Measurements from ENCODE around the gene DOK5. TPM values are rescaled to one million over a fixed set of nuclear protein-coding genes. Genes with fewer than 3 reads are reported as not detected.

The DOK5 gene
- not detected in 2 replicates for total RNA-seq (2011; cell fraction: chromatin; rRNA removed; ENCODE audit: low replicate concordance)
- not detected in 2 replicates for total RNA-seq (2011; cell fraction: nucleolus; rRNA removed)
- not detected in 2 replicates for total RNA-seq (2011; cell fraction: nucleoplasm; rRNA removed)
- total RNA-seq (2014; rRNA removed) (not detected in 2 replicates), total RNA-seq (2014; rRNA removed; fragmentation: Illumina TruSeq; extraction: Trizol) (not detected in 2 replicates), total RNA-seq (2015; rRNA removed; fragmentation: Illumina TruSeq; extraction: Trizol) (not detected in 2 replicates), total RNA-seq (2021) (0.11 TPM in 1 of 2 replicates, not detected in the other), polyA plus RNA-seq (2011; rRNA removed) (not detected in 2 replicates), polyA plus RNA-seq (2014; fragmentation: Illumina TruSeq; extraction: Trizol) (not detected in 2 replicates), polyA plus RNA-seq (2014; fragmentation: Nextera tagmentation; extraction: Ambion mirVana) (not detected), polyA plus RNA-seq (2014; rRNA removed) (not detected in 2 replicates), polyA minus RNA-seq (2011; rRNA and poly(A)+ RNA removed) (not detected in 2 replicates), Bru-seq, nascent RNA (percentile 1 among the genes with signal in this experiment), BruChase-seq, experiment 1, labeled RNA remaining after a 2-hour chase (percentile 0 among the genes with signal in this experiment), BruChase-seq, experiment 2, labeled RNA remaining after a 6-hour chase (percentile 2 among the genes with signal in this experiment)
- polyA plus RNA-seq (2011; cell fraction: cytosol; rRNA removed): not detected in 2 replicates
- polyA plus RNA-seq (2011; cell fraction: nucleus; rRNA removed): not detected in 2 replicates
- polyA plus RNA-seq (2012): not detected in 2 replicates
- polyA minus RNA-seq (2011; cell fraction: cytosol; rRNA and poly(A)+ RNA removed): not detected in 2 replicates
- not detected in 2 replicates for polyA minus RNA-seq (2011; cell fraction: nucleus; rRNA and poly(A)+ RNA removed)
- long read RNA-seq, experiment 1: 0 reads
- long read RNA-seq, experiment 2: 0 reads
- long read RNA-seq, experiment 3: 0 reads

GRCh38 chr20:54475334-54476168, at the start of gene DOK5:
DOK5 (plus strand) TSS chr20:54475593; CDS start chr20:54475947, 354 bp downstream.
- ATAC-seq (no peak), DNase-seq (ENCODE audit: extremely low read depth in 1 of 4, low spot score in 3 of 4) (no peak), FAIRE-seq (no peak)
- Histone ChIP-seq H3K79me2 (ENCODE audit: control insufficient read depth, insufficient read depth, low read length) (no peaks in the 10 kb centered on the region), H3K9ac (ENCODE audit: insufficient read depth in 1 of 2, low read depth in 2 of 2, low read length in 2 of 2) (no peak within 1 kb of the TSS), H3K9me3 (replicated peaks; ENCODE audit: control insufficient read depth, insufficient read depth, low read depth, low read length) (no peaks in the 10 kb centered on the region), H3K9me1 (ENCODE audit: control insufficient read depth, insufficient read depth, low read length) (no peaks in the 10 kb centered on the region), H2AFZ (ENCODE audit: low read depth, low read length) (no peak within 1 kb of the TSS), H3K4me3 (no peak within 1 kb of the TSS), H3K27me3 (ENCODE audit: control insufficient read depth in 2 of 2, insufficient read depth in 2 of 2, low read length in 2 of 2) (no peaks in the 10 kb centered on the region), H3K4me1 (replicated peaks in 1 of 2; ENCODE audit: control insufficient read depth in 2 of 2, insufficient read depth in 2 of 2, low read length in 2 of 2) (no peaks in the 10 kb centered on the region), H3K36me3 (ENCODE audit: control insufficient read depth, insufficient read depth, low read length) (no peaks in the 10 kb centered on the region), H3K27ac (ENCODE audit: extremely low read depth, low read depth, low read length) (no peak within 1 kb of the TSS), H4K20me1 (replicated peaks; ENCODE audit: control insufficient read depth, insufficient read depth, low read length) (no peaks in the 10 kb centered on the region), H3K4me2 (ENCODE audit: insufficient read depth, low read length) (no peak within 1 kb of the TSS)
- in situ Hi-C loops (cut with MboI) (no loop called here), intact Hi-C loops (cut with micrococcal nuclease) (no loop called here)
- POLR2A ChIA-PET: no interaction called here
- no TSS peak for BruUV-seq (replicated peaks)
- CTCF ChIA-PET (ENCODE audit: low intra/inter-chr PET ratio): no interaction called here
- 4% methylated on average over 40 of the region's 71 CpGs for WGBS (ENCODE audit: insufficient coverage, low coverage, missing lambda C conversion rate)
- TF ChIP-seq CHCHD3 (CRISPR knock-in tag; IDR thresholded peaks at IDR 0.05): no peak
- no peak for TF ChIP-seq RAD51 (IDR thresholded peaks at IDR 0.05; ENCODE audit: borderline replicate concordance, low read depth)
- peak in 1 of 3 experiments; percentile 37; a peak in 1 of 6 replicates for TF ChIP-seq ZBTB11 (CRISPR knock-in tag; IDR thresholded peaks at IDR 0.05)
- no peak for TF ChIP-seq ZNF121 (CRISPR knock-in tag; conservative IDR thresholded peaks at IDR 0.05)
- TF ChIP-seq FOXA1 (IDR thresholded peaks at IDR 0.05; ENCODE audit: borderline replicate concordance): no peak
- TF ChIP-seq RERE (CRISPR knock-in tag; IDR thresholded peaks at IDR 0.05; ENCODE audit: borderline replicate concordance): no peak

Data from K562 (cell line).